GM10248 (cell line): ENCODE results near the gene IGF1.

Experiments
- CTCF ChIA-PET: fragments of 300-600 bp; sonication (Branson Sonifier 250); formaldehyde crosslinking; extraction: SDS; loops from one replicate; lab custom pipeline; 2021; ENCODE audit warnings: antibody characterized with exemption; lab: Yijun Ruan, JAX
- POLR2A ChIA-PET: fragments of 350-650 bp; sonication (Branson Sonifier 250); formaldehyde crosslinking; extraction: SDS; loops from one replicate; lab custom pipeline; 2020; ENCODE audit warnings: antibody characterized with exemption; lab: Yijun Ruan, JAX
- DNase-seq: peaks from one replicate; pipeline ENCODE4 v3.0.0; 2012; ENCODE audit errors: extremely low spot score
- TF ChIP-seq, protein P1 (sequence below): IDR thresholded peaks from 2 replicates; pipeline ENCODE4 v1.5.1; 2012; ENCODE audit warnings: mild to moderate bottlenecking, low read depth; ENCODE audit errors: extremely low read depth, missing control alignments, control extremely low read depth

Gene IGF1

DNA sequence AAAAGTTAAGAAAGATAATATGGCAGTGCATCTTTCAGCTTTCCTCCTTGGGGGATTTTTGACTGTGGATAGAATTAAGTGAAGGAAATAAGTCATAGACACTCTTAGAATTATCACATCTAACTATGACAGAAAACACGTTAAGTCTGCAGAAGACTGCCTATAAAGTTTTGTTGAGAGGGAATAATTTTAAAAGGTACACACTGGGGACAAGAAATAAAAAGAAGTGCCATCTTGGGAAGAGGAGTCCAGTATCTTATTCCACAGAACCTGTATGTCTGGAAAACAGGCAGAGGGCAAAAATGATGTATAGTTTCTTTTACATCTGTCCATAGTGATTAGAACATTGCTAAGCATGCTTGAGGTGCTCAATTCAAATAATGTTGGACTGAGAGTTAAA lies 80.7 kb downstream of the IGF1 start:
- ChIA-PET CTCF (no interaction called here), POLR2A (no interaction called here)
- TF ChIP-seq, protein P1, sequence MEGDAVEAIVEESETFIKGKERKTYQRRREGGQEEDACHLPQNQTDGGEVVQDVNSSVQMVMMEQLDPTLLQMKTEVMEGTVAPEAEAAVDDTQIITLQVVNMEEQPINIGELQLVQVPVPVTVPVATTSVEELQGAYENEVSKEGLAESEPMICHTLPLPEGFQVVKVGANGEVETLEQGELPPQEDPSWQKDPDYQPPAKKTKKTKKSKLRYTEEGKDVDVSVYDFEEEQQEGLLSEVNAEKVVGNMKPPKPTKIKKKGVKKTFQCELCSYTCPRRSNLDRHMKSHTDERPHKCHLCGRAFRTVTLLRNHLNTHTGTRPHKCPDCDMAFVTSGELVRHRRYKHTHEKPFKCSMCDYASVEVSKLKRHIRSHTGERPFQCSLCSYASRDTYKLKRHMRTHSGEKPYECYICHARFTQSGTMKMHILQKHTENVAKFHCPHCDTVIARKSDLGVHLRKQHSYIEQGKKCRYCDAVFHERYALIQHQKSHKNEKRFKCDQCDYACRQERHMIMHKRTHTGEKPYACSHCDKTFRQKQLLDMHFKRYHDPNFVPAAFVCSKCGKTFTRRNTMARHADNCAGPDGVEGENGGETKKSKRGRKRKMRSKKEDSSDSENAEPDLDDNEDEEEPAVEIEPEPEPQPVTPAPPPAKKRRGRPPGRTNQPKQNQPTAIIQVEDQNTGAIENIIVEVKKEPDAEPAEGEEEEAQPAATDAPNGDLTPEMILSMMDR, result no peak

DNA sequence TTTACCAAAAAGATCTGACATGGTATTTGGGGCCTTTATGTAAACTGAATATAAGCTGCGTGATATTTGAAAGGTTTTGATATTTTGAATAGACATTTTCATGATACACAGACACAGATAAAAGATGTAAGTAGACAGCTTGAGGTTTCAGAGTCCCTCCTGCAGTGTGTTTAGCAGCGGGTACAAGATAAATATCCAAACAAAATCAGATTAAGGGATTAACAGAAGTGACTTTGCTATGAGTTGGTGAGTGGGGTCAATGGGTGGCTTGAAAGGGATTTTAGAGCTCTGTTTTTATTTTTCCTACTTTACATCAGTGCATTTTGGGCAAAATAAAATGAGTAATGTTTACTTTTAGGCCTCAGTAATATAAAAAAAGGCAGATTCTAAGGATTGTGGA lies 84.1 kb downstream of the IGF1 start:
- no peak for DNase-seq
- CTCF ChIA-PET, result interaction anchor here (1.1 kb wide), 1 partner anchor 16 kb away, joined by 3 read pairs; no protein-coding TSS in a partner anchor
- TF ChIP-seq, protein P1, result no peak
- POLR2A ChIA-PET, result no interaction called here

More for the DNA sequence above, 80.7 kb downstream of the IGF1 start:
- DNase-seq, result no peak

DNA sequence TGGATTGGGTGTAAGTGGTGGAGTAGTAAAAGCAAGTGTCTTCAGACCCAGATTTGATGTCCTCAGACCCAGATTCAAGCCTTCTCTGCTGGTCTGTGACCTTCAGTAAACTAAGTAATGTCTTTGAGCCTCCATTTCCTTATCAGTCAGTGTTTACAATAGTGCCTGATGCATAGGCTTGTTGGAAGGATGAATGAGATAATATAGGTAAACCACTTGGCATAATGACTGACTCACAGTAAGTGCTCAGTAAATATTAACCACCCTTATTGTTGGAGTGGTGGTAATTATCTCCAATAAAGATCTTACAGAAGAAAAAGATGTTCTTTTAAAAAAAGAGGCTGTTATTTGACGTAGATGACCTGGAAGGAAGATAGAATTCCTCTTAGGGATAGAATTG lies 86.2 kb downstream of the IGF1 start:
- CTCF ChIA-PET, result no interaction called here
- no peak for DNase-seq

DNA sequence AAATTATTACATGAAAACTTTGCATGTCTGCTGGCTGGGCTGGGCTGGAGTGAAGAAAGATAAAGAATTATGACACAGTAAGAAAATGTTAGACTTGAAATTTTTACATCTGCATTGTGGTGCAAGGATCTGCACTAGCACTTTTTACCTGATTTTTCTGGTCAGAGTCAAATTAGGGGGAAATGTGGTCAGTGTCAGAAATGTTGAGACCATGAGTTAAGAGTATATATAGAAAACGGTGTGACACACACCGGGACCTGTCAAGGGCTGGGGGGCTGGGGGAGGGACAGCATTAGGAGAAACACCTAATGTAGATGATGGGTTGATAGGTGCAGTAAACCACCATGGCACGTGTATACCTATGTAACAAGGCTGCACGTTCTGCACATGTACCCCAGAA lies 90.3 kb downstream of the IGF1 start:
- ChIA-PET CTCF (no interaction called here), POLR2A (no interaction called here)
- TF ChIP-seq, protein P1, result no peak
- DNase-seq, result no peak

More for the DNA sequence above, 86.2 kb downstream of the IGF1 start:
- TF ChIP-seq, protein P1, result no peak
- POLR2A ChIA-PET, result no interaction called here

DNA sequence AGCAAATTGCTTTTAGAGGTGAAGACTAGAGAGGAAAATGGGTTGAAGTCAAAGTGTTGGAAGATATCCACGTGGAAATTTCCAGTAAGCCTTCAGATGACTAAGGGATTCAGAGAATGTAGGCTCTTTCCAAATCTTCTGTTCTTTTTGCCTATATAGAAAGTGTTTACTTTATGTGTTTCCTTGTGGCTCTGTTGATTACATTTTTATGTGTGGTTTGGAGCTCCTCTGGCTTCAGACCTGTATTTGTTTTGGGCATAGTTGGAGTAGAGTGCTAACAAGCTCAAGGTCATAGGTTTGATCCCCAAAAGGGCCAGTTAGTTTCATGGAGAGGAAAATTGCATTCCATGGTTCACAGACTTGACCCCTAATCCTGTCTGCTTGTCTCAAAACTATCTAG lies 91.9 kb downstream of the IGF1 start:
- ChIA-PET POLR2A (no interaction called here), CTCF (no interaction called here)
- TF ChIP-seq, protein P1, result no peak
- DNase-seq, result no peak

DNA sequence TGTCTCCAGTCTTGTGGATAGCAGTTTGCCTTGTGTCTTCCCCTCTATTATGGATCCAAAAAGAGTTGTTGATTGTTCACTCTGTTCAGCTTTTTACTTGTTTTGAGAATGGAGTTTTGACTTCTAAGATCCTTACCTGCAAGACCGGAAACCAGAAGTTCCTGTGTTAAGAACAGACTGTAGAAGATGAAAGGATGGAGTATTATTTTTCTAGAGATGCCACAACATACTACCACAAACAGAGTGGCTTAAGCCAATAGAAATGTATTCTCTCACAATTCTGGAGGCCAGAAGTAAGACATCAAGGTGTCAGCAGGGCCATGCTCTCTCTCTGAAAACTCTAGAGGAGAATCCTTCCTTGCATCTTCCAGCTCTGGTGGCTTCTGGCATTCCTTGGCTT lies 95.0 kb downstream of the IGF1 start:
- ChIA-PET POLR2A (no interaction called here), CTCF (no interaction called here)
- TF ChIP-seq, protein P1, result no peak
- DNase-seq, result no peak

DNA sequence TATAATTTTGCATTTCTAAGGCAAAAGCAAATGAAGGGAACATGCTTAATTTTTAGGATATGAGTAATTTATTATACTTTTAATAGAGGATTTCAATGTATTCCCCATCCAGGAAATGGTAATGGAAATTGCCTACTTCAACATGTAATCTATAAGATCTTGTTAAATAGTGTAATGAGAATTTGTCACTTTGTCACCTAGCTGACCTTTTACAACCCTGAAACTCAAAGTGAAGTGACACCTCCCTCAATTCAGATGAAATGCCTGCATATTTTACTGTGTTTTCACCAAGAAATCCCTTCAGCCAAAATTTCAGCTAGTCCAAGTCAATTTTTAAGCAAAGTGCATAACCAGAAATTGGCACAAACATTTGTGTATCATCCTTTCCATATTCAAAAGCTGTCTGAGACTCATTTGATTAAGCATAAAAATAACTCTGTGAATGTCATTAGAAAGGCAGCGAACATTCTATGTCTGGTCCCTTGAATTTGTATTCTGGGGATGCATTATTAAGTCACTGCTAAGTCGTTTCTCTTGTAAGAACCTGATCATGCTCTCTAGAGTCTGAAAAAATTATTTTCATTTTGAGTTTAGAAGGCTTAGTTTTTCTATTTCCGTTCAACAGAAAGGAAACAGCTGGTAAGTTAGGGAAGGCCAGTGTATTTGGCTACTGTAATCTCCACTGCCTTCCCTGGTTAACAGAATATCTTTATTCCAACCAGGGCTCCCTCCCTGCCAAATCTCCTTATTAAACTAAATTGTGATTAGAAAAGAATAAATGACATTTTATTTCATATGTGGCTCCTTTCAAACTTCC lies 100.8 kb downstream of the IGF1 start:
- ChIA-PET CTCF (no interaction called here), POLR2A (no interaction called here)
- no peak for DNase-seq
- TF ChIP-seq, protein P1, result no peak
